ENCODE data around the gene PON2. TPM values are rescaled to one million over a fixed set of nuclear protein-coding genes. Genes with fewer than 3 reads are reported as not detected.
A peak's percentile ranks its signal among the peaks of the same experiment; 100 is the strongest.

The PON2 gene
- total RNA-seq, 1 experiment from 2014 or later: 21.4 TPM

GRCh38 chr7:95398155-95398940 lies 36.5 kb downstream of the PON2 start (continued):
- TF ChIP-seq ZNF281 (CRISPR knock-in tag; IDR thresholded peaks at IDR 0.05) (no peak), NR2C2 (CRISPR knock-in tag; IDR thresholded peaks at IDR 0.05) (no peak), RELA (CRISPR knock-in tag; IDR thresholded peaks at IDR 0.05; ENCODE audit: borderline replicate concordance) (no peak)

- TF ChIP-seq RORB (CRISPR knock-in tag; IDR thresholded peaks at IDR 0.05) (no peak), ZNF423 (CRISPR knock-in tag; IDR thresholded peaks at IDR 0.05) (no peak), E2F5 (CRISPR knock-in tag; IDR thresholded peaks at IDR 0.05) (no peak), FOXP1 (CRISPR knock-in tag; IDR thresholded peaks at IDR 0.05; ENCODE audit: borderline replicate concordance) (no peak), CREB1 (CRISPR knock-in tag; IDR thresholded peaks at IDR 0.05) (no peak)
- Mint-ChIP-seq H3K4me3 (peak overlapping the region; percentile 76), H3K27me3 (ENCODE audit: low read depth) (peaks cover 15% of the 10 kb centered on the region), H3K36me3 (no peaks in the 10 kb centered on the region), H3K4me1 (peaks cover 20% of the 10 kb centered on the region), H3K27ac (no peak overlapping the region), H3K9me3 (no peaks in the 10 kb centered on the region)
- ATAC-seq (no peak), DNase-seq (ENCODE audit: low spot score) (no peak)
- POLR2A ChIA-PET: no interaction called here
- CTCF ChIA-PET: interaction anchor here (0.9 to 3.5 kb wide), 12 partner anchors 9 to 742 kb away, joined by 3 to 36 read pairs (median 8); partner anchors contain the start of gene SGCE
Observed at GRCh38 chr7:95397381-95397780, 37.4 kb downstream of the PON2 start.

- POLR2A ChIA-PET: interaction anchor here (1.1 to 1.4 kb wide), 2 partner anchors 9 to 38 kb away, joined by 3 to 6 read pairs; partner anchors contain the start of gene PON2
- H3K9me3 Mint-ChIP-seq: no peaks in the 10 kb centered on the region
- H3K4me3 Mint-ChIP-seq: peak within 1 kb of the TSS; percentile 76
- peaks cover 20% of the 10 kb centered on the region for H3K4me1 Mint-ChIP-seq
- DNase-seq (ENCODE audit: low spot score) (peak; percentile 66), ATAC-seq (peak; percentile 95)
- peaks cover 15% of the 10 kb centered on the region for H3K27me3 Mint-ChIP-seq (ENCODE audit: low read depth)
- CTCF ChIA-PET: interaction anchor here (0.5 to 3.5 kb wide), 47 partner anchors 10 to 960 kb away, joined by 3 to 36 read pairs (median 4); partner anchors contain the start of genes PON1, PON2 and SGCE
- no peaks in the 10 kb centered on the region for H3K36me3 Mint-ChIP-seq
- no peak within 1 kb of the TSS; the same call in 1 of the 2 replicates for H3K27ac Mint-ChIP-seq
- TF ChIP-seq NR3C1 (CRISPR knock-in tag; conservative IDR thresholded peaks at IDR 0.05; ENCODE audit: low read depth) (no peak), CREB1 (CRISPR knock-in tag; IDR thresholded peaks at IDR 0.05) (no peak), ZNF532 (CRISPR knock-in tag; IDR thresholded peaks at IDR 0.05; ENCODE audit: borderline replicate concordance) (no peak), MYBL2 (CRISPR knock-in tag; IDR thresholded peaks at IDR 0.05) (no peak), MAX (CRISPR knock-in tag; IDR thresholded peaks at IDR 0.05) (peak; percentile 36; the same call in 1 of the 2 replicates), HMGXB4 (CRISPR knock-in tag; IDR thresholded peaks at IDR 0.05) (0 out of 2 replicates have a peak, but pooled peaks have one; percentile 75), CTCF (IDR thresholded peaks at IDR 0.05) (peak; percentile 40; the same call in 1 of the 2 replicates), SP1 (CRISPR knock-in tag; conservative IDR thresholded peaks at IDR 0.05) (peak; percentile 16; the same call in 1 of the 2 replicates), ZNF423 (CRISPR knock-in tag; IDR thresholded peaks at IDR 0.05) (peak; percentile 95)
Observed at GRCh38 chr7:95396136-95397032, 38.4 kb downstream of the PON2 start, which contains the start of gene PON3. PON3 (minus strand) TSS chr7:95396375; CDS start chr7:95396350, 25 bp downstream.
